IMR-90 (cell line): ENCODE results near the gene MED6. TPM values are rescaled to one million over a fixed set of nuclear protein-coding genes. Genes with fewer than 3 reads are reported as not detected.

Experiments used
- ATAC-seq: fragments of 200-7000 bp; cut with Tn5 transposase; 2 replicates; pipeline ENCODE4 v1.9.1; 2020; ENCODE audit warnings: low read depth, mild to moderate bottlenecking, moderate library complexity
- BruUV-seq: library from RNA; stranded (reverse); fragments of 400-500 nt; replicated peaks from 2 replicates; lab custom pipeline; 2021; lab: Mats Ljungman, UMichigan
- CTCF ChIA-PET: fragments of 300-600 bp; formaldehyde crosslinking; extraction: SDS; loops from one replicate; lab custom pipeline; 2021; ENCODE audit warnings: antibody characterized with exemption; lab: Yijun Ruan, JAX
- POLR2A ChIA-PET: fragments of 300-600 bp; sonication (Branson Sonifier 250); formaldehyde crosslinking; loops from one replicate; lab custom pipeline; 2022; ENCODE audit warnings: antibody characterized with exemption; ENCODE audit not compliant: unreplicated experiment; lab: Charles Lee
- DNase-seq: peaks from one replicate; pipeline ENCODE4 v3.0.0; 2013
- H2AFZ ChIP-seq: replicated peaks from 2 replicates; pipeline ENCODE3; 2013; ENCODE audit warnings: low read length, mild to moderate bottlenecking; ENCODE audit not compliant: poor library complexity
- H2AK5ac ChIP-seq: 2 replicates; pipeline ENCODE4 v1.6.1; 2013; ENCODE audit warnings: low read depth, low read length, inconsistent platforms
- H2AK9ac ChIP-seq: replicated peaks from 2 replicates; pipeline ENCODE3; 2013; ENCODE audit warnings: mild to moderate bottlenecking, low read depth, low read length, moderate library complexity; ENCODE audit not compliant: poor library complexity
- H2BK120ac ChIP-seq: 2 replicates; pipeline ENCODE4 v1.6.1; 2013; ENCODE audit warnings: low read depth, low read length, inconsistent platforms
- H2BK15ac ChIP-seq: 3 replicates; pipeline ENCODE4 v1.6.1; 2013; ENCODE audit warnings: low read depth, low read length, inconsistent platforms
- H2BK20ac ChIP-seq: 2 replicates; pipeline ENCODE4 v1.6.1; 2013; ENCODE audit warnings: low read depth, mild to moderate bottlenecking, inconsistent platforms, low read length, moderate library complexity
- H2BK5ac ChIP-seq: 2 replicates; pipeline ENCODE4 v1.6.1; 2013; ENCODE audit warnings: mild to moderate bottlenecking, low read depth, low read length, inconsistent platforms; ENCODE audit not compliant: poor library complexity, severe bottlenecking
- H3K14ac ChIP-seq: replicated peaks from 2 replicates; pipeline ENCODE4 v1.6.1; 2013; ENCODE audit warnings: low read depth, low read length, inconsistent platforms
- H3K18ac ChIP-seq: 2 replicates; pipeline ENCODE4 v1.6.1; 2013; ENCODE audit warnings: low read depth, low read length, control low read depth
- H3K23ac ChIP-seq: 2 replicates; pipeline ENCODE4 v1.6.1; 2013; ENCODE audit warnings: low read depth, low read length, inconsistent platforms
- H3K27ac ChIP-seq: 2 replicates; pipeline ENCODE4 v1.5.1; 2013; ENCODE audit warnings: mild to moderate bottlenecking, control low read depth, low read length; ENCODE audit not compliant: insufficient read depth
- H3K27me3 ChIP-seq: 2 replicates; pipeline ENCODE4 v1.6.1; 2013; ENCODE audit warnings: low read length; ENCODE audit not compliant: control insufficient read depth, insufficient read depth
- H3K36me3 ChIP-seq: 2 replicates; pipeline ENCODE4 v1.6.1; 2013; ENCODE audit warnings: low read length, mixed read lengths; ENCODE audit not compliant: control insufficient read depth, insufficient read depth
- H3K4ac ChIP-seq: 2 replicates; pipeline ENCODE4 v1.6.1; 2013; ENCODE audit warnings: low read depth, low read length, inconsistent platforms
- H3K4me1 ChIP-seq: 2 replicates; pipeline ENCODE4 v1.6.1; 2013; ENCODE audit warnings: low read length, mixed read lengths; ENCODE audit not compliant: control insufficient read depth, insufficient read depth
- H3K4me2 ChIP-seq: 2 replicates; pipeline ENCODE4 v1.6.1; 2013; ENCODE audit warnings: low read depth, mild to moderate bottlenecking, control low read depth, low read length, moderate library complexity
- H3K4me3 ChIP-seq: 2 replicates; pipeline ENCODE4 v1.5.1; 2013; ENCODE audit warnings: low read depth, mild to moderate bottlenecking, control low read depth, low read length, moderate library complexity; ENCODE audit not compliant: insufficient read depth
- H3K56ac ChIP-seq: 2 replicates; pipeline ENCODE4 v1.6.1; 2013; ENCODE audit warnings: low read length, inconsistent platforms; ENCODE audit not compliant: insufficient read depth; ENCODE audit errors: extremely low read depth
- H3K79me1 ChIP-seq, 2 experiments: 2 replicates each; pipeline ENCODE4 v1.6.1; 2013; ENCODE audit warnings: low read length in 2 of 2, inconsistent platforms in 1 of 2, low read depth in 1 of 2
- H3K9ac ChIP-seq: 2 replicates; pipeline ENCODE4 v1.6.1; 2013; ENCODE audit warnings: low read depth, low read length, control low read depth
- H3K9me1 ChIP-seq: 2 replicates; pipeline ENCODE4 v1.6.1; 2013; ENCODE audit warnings: low read length, inconsistent platforms; ENCODE audit not compliant: insufficient read depth
- H3K9me3 ChIP-seq: 2 replicates; pipeline ENCODE4 v1.6.1; 2013; ENCODE audit warnings: low read length; ENCODE audit not compliant: control insufficient read depth, insufficient read depth
- H4K20me1 ChIP-seq: 2 replicates; pipeline ENCODE4 v1.6.1; 2013; ENCODE audit warnings: low read length, inconsistent platforms; ENCODE audit not compliant: insufficient read depth
- H4K5ac ChIP-seq: 2 replicates; pipeline ENCODE4 v1.6.1; 2013; ENCODE audit warnings: mild to moderate bottlenecking, low read depth, low read length, control low read depth
- H4K8ac ChIP-seq, 2 experiments: 2 replicates each; pipeline ENCODE4 v1.6.1; 2013; ENCODE audit warnings: low read depth in 2 of 2, low read length in 2 of 2, control low read depth in 1 of 2, inconsistent platforms in 1 of 2
- H4K91ac ChIP-seq: 2 replicates; pipeline ENCODE4 v1.6.1; 2013; ENCODE audit warnings: low read depth, low read length, inconsistent platforms; ENCODE audit not compliant: insufficient read depth
- CHD1 ChIP-seq: IDR thresholded peaks from 2 replicates; pipeline ENCODE4 v1.6.1; 2012; ENCODE audit warnings: low read depth, low read length, improper control_type of control experiment
- MAFK ChIP-seq: IDR thresholded peaks from 2 replicates; pipeline ENCODE4 v1.6.1; 2012; ENCODE audit warnings: low read depth, low read length, improper control_type of control experiment
- NFE2L2 ChIP-seq: fragments of 150-350 bp; IDR thresholded peaks from 2 replicates; pipeline ENCODE4 v1.6.1; 2016; ENCODE audit warnings: low read depth, mild to moderate bottlenecking, low read length
- POLR2A ChIP-seq: IDR thresholded peaks from 2 replicates; pipeline ENCODE4 v1.6.1; 2012; ENCODE audit warnings: mild to moderate bottlenecking, low read depth, low read length
- RAD21 ChIP-seq: IDR thresholded peaks from 2 replicates; pipeline ENCODE4 v1.6.1; 2012; ENCODE audit warnings: low read length, improper control_type of control experiment
- SMC3 ChIP-seq: fragments of 150-350 bp; IDR thresholded peaks from 2 replicates; pipeline ENCODE4 v1.6.1; 2016; ENCODE audit warnings: low read depth, mild to moderate bottlenecking, antibody characterized with exemption, low read length, moderate library complexity
- WGBS, 2 experiments: methylation state at CpG; one replicate each; pipeline versions ENCODE4 v1.1.5 to v1.1.7; 2013; ENCODE audit warnings: missing lambda C conversion rate in 2 of 2; ENCODE audit not compliant: insufficient read length in 1 of 2; ENCODE audit errors: extremely low coverage in 2 of 2; 5-methylcytosine and 5-hydroxymethylcytosine counted together
- dilution Hi-C: fragments of 300-500 bp; cut with HindIII; formaldehyde crosslinking; loops from one replicate; pipeline ENCODE4 v1.14.3; 2018; ENCODE audit warnings: low sequenced_read_pairs; ENCODE audit not compliant: unreplicated experiment
- in situ Hi-C: fragments of 300-500 bp; cut with MboI; formaldehyde crosslinking; loops from 3 replicates; pipeline ENCODE4 v1.14.3; 2019; ENCODE audit warnings: low sequenced_read_pairs, inconsistent platforms, mixed read lengths
- intact Hi-C: fragments of 100-400 bp; cut with micrococcal nuclease; formaldehyde crosslinking; loops from 2 replicates; pipeline ENCODE4 v1.10.0; 2022
- polyA plus RNA-seq, 3 experiments: library from polyadenylated mRNA; depleted of rRNA; stranded (reverse); fragments of >200 nt; gene quantifications; 2 replicates each; pipeline ENCODE4 v1.2.3, GENCODE V29; 2012; ENCODE audit warnings: low replicate concordance in 1 of 3
- total RNA-seq: library from RNA; depleted of rRNA; stranded (reverse); fragments of >200 nt; gene quantifications from 2 replicates; pipeline ENCODE4 v1.2.3, GENCODE V29; 2012
- TF ChIP-seq, protein P1 (sequence below): conservative IDR thresholded peaks from 2 replicates; pipeline ENCODE4 v1.5.1; 2012; ENCODE audit warnings: mild to moderate bottlenecking, low read depth, low read length, improper control_type of control experiment
- TF ChIP-seq, protein P2 (sequence below): fragments of 150-350 bp; IDR thresholded peaks from 2 replicates; pipeline ENCODE4 v1.6.1; 2016; ENCODE audit warnings: low read depth, mild to moderate bottlenecking, low read length, moderate library complexity, borderline replicate concordance
- TF ChIP-seq, protein P3 (sequence below): fragments of 150-350 bp; IDR thresholded peaks from 2 replicates; pipeline ENCODE4 v1.6.1; 2017; ENCODE audit warnings: mild to moderate bottlenecking, antibody characterized with exemption, low read length, low read depth

Gene MED6
- total and polyA plus RNA-seq, 2 of the 4 experiments (the other 2 are of a cell fraction): 24.3 to 31.5 TPM

DNA sequence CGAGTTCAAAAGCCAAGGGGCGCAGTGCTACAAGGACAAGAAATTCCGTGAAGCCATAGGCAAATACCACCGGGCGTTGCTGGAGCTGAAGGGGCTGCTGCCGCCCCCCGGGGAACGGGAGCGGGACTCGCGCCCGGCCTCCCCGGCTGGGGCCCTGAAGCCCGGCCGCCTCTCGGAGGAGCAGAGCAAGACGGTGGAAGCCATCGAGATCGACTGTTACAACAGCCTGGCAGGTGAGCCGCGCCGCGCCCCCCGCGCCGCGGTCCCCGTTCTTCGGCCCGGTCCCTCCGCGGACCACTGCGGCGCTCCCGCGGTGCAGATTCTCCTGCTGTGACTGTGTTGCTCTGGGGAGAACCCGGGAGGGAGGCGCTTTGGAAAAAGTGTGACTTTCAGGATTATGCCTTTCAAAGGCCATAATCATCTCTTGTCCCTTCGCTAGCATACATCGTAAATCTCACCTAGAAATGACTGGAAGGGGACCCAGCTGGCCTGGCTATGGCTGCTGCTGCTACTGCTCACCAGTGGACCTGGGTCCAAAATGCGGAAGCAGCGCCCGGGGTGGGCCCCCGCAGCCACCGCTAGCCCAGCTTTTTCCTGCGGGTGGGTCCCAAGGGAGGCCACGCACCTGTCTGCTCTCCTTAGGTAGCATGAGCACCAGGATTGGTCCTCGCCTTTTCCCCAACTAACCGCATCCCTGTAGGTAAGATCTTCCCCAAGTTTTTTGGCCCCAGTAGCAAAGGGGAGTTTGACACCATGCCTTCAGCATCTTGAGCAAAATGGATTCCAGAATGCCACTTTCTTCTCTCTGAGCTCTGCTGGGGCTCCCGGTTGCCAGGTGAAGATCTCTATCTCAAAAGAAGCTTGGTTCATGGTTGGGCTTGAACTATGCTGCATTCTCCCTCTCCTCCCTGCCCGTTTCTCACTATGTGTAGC is 42.1 kb upstream of the MED6 start:
- Histone ChIP-seq H2BK120ac (no peak overlapping the region), H2AK5ac (no peak overlapping the region), H3K9me3 (no peaks in the 10 kb centered on the region), H3K4me3 (peak overlapping the region; percentile 33; the same call in 1 of the 2 replicates), H2BK20ac (no peak overlapping the region), H2BK15ac (no peak overlapping the region), H4K8ac (no peak overlapping the region), H4K91ac (no peak overlapping the region), H4K20me1 (no peaks in the 10 kb centered on the region), H3K56ac (no peak overlapping the region), H3K4me1 (no peaks in the 10 kb centered on the region; the same call in 1 of the 2 replicates), H3K9me1 (peaks cover 3% of the 10 kb centered on the region; the same call in 1 of the 2 replicates), H3K79me1 (no peaks in the 10 kb centered on the region), H3K9ac (no peak overlapping the region), H3K27ac (no peak overlapping the region), H3K36me3 (no peaks in the 10 kb centered on the region), H4K5ac (no peak overlapping the region), H3K27me3 (peaks cover 46% of the 10 kb centered on the region), H3K4me2 (peak overlapping the region; percentile 67), H3K14ac (no peak overlapping the region), H3K18ac (no peak overlapping the region), H3K4ac (no peak overlapping the region), H2AK9ac (no peak overlapping the region), H2AFZ (peak overlapping the region; percentile 80), H3K23ac (no peak overlapping the region), H2BK5ac (no peak overlapping the region)
- in situ Hi-C loops (no loop called here), dilution Hi-C loops (no loop called here), intact Hi-C loops (no loop called here)
- ChIA-PET POLR2A (no interaction called here), CTCF (interaction anchor here (0.6 kb wide), 1 partner anchor 39 kb away, joined by 4 read pairs; no protein-coding TSS in a partner anchor)
- WGBS, 2 experiments: 2% methylated on average over 15 of the region's 51 CpGs; no CpG with 5 or more reads in 1 of the 2 experiments
- TF ChIP-seq, protein P1, sequence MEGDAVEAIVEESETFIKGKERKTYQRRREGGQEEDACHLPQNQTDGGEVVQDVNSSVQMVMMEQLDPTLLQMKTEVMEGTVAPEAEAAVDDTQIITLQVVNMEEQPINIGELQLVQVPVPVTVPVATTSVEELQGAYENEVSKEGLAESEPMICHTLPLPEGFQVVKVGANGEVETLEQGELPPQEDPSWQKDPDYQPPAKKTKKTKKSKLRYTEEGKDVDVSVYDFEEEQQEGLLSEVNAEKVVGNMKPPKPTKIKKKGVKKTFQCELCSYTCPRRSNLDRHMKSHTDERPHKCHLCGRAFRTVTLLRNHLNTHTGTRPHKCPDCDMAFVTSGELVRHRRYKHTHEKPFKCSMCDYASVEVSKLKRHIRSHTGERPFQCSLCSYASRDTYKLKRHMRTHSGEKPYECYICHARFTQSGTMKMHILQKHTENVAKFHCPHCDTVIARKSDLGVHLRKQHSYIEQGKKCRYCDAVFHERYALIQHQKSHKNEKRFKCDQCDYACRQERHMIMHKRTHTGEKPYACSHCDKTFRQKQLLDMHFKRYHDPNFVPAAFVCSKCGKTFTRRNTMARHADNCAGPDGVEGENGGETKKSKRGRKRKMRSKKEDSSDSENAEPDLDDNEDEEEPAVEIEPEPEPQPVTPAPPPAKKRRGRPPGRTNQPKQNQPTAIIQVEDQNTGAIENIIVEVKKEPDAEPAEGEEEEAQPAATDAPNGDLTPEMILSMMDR: no peak
- TF ChIP-seq SMC3 (no peak), POLR2A (no peak), NFE2L2 (no peak), CHD1 (no peak), RAD21 (no peak), MAFK (no peak)
- TF ChIP-seq, protein P2, sequence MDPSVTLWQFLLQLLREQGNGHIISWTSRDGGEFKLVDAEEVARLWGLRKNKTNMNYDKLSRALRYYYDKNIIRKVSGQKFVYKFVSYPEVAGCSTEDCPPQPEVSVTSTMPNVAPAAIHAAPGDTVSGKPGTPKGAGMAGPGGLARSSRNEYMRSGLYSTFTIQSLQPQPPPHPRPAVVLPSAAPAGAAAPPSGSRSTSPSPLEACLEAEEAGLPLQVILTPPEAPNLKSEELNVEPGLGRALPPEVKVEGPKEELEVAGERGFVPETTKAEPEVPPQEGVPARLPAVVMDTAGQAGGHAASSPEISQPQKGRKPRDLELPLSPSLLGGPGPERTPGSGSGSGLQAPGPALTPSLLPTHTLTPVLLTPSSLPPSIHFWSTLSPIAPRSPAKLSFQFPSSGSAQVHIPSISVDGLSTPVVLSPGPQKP: no peak
- TF ChIP-seq, protein P3, sequence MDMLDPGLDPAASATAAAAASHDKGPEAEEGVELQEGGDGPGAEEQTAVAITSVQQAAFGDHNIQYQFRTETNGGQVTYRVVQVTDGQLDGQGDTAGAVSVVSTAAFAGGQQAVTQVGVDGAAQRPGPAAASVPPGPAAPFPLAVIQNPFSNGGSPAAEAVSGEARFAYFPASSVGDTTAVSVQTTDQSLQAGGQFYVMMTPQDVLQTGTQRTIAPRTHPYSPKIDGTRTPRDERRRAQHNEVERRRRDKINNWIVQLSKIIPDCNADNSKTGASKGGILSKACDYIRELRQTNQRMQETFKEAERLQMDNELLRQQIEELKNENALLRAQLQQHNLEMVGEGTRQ: no peak
- DNase-seq: no peak
- ATAC-seq: peak; percentile 43
- BruUV-seq: no TSS peak
